Measurements from ENCODE around the gene POLR3E.

Gene POLR3E

DNA sequence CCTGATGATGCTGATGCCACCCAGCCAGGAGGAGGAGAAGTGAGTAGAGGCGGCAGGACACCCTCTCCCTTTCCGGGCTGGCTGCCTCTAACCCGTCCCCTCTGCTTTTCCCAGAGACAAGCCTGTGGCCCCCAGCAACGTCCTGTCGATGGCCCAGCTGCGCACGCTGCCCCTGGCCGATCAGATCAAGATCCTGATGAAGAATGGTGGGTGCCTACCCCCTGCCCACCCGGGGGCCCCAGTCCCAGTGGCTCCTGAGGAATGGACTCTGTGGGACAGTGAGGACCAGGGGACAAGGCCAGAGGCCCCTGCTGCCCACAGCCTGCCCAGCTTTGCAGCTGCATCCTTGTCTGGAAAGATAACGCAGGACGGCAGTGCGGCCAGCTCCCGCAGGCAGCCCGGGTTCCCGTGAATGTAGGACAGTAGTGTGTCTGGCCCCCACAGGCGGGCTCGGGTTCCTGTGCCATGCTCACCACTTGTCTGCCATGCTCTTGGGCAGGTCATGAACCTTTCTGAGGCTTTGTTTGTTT is 19.9 kb downstream of the POLR3E start:
- H3K36me3 ChIP-seq (ENCODE audit: control insufficient read depth, insufficient read depth, low read length): peaks cover 32% of the 10 kb centered on the region
- H3K9me3 ChIP-seq (ENCODE audit: control insufficient read depth, insufficient read depth, low read length): no peaks in the 10 kb centered on the region
- H3K27ac ChIP-seq (ENCODE audit: low read length): no peak overlapping the region
- DNase-seq (ENCODE audit: low read depth, low spot score): no peak
- WGBS (ENCODE audit: insufficient coverage, insufficient read length): no CpG with 5 or more reads among the region's 17 CpGs
- no peak overlapping the region for H3K4me3 ChIP-seq (ENCODE audit: low read length)
- no peaks in the 10 kb centered on the region for H3K4me1 ChIP-seq (ENCODE audit: control insufficient read depth, insufficient read depth, low read length)
- no peaks in the 10 kb centered on the region for H3K27me3 ChIP-seq (ENCODE audit: control insufficient read depth, insufficient read depth, low read length)

DNA sequence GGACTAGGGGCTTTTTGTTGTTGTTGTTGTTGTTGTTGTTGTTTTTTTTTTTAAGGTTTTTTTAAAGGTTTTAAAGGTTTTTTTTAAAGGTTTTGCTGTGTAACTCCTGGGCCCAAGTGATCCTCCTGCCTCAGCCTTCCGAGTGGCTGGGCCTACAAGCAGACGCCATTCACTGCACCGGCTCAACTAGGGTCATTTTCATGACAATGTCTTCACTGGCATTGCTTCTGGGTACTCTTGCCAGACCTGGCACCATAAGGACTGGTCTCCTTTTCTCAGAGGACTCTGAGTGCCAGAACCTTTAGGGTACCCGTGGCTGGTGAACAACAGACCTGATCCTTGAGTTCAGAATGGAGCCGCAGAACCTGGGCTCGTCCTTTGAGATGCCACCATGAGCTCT is 20.4 kb downstream of the POLR3E start:
- no peak for DNase-seq (ENCODE audit: low read depth, low spot score)
- H3K36me3 ChIP-seq (ENCODE audit: control insufficient read depth, insufficient read depth, low read length): peaks cover 37% of the 10 kb centered on the region
- WGBS (ENCODE audit: insufficient coverage, insufficient read length): no CpG with 5 or more reads among the region's 6 CpGs

DNA sequence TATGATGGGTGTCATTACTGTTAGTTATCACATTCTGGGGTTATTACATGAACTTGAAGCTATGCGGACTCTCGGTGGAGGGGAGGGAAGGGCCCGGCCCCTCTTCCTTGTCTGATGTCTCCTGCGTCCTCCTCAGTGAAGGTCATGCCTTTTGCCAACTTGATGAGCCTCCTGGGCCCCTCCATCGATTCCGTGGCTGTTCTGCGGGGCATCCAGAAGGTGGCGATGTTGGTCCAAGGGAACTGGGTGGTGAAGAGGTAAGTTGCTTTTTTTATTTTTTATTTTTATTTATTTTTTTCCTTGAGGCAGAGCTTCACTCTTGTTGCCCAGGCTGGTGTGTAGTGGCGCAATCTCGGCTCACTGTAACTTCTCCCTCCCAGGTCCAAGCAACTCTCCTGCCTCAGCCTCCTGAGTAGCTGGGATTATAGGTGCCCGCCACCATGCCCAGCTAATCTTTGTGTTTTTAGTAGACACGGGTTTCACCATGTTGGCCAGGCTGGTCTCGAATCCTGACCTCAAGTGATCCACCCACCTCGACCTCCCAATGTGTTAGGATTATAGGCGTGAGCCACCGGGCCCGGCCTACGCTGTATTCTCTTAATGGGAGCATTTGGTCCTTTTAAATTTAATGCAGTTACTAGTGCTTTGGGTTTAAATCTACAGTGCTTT is 21.6 kb downstream of the POLR3E start:
- no CpG with 5 or more reads among the region's 18 CpGs for WGBS (ENCODE audit: insufficient coverage, insufficient read length)
- Histone ChIP-seq H3K4me1 (ENCODE audit: control insufficient read depth, insufficient read depth, low read length) (no peaks in the 10 kb centered on the region), H3K9me3 (ENCODE audit: control insufficient read depth, insufficient read depth, low read length) (no peaks in the 10 kb centered on the region), H3K27ac (ENCODE audit: low read length) (no peak overlapping the region), H3K27me3 (ENCODE audit: control insufficient read depth, insufficient read depth, low read length) (no peaks in the 10 kb centered on the region), H3K36me3 (ENCODE audit: control insufficient read depth, insufficient read depth, low read length) (peaks cover 35% of the 10 kb centered on the region), H3K4me3 (ENCODE audit: low read length) (no peak overlapping the region)
- DNase-seq (ENCODE audit: low read depth, low spot score): no peak

More for the DNA sequence above, 20.4 kb downstream of the POLR3E start:
- no peak overlapping the region for H3K27ac ChIP-seq (ENCODE audit: low read length)
- no peaks in the 10 kb centered on the region for H3K4me1 ChIP-seq (ENCODE audit: control insufficient read depth, insufficient read depth, low read length)
- H3K4me3 ChIP-seq (ENCODE audit: low read length): no peak overlapping the region
- no peaks in the 10 kb centered on the region for H3K27me3 ChIP-seq (ENCODE audit: control insufficient read depth, insufficient read depth, low read length)
- H3K9me3 ChIP-seq (ENCODE audit: control insufficient read depth, insufficient read depth, low read length): no peaks in the 10 kb centered on the region

DNA sequence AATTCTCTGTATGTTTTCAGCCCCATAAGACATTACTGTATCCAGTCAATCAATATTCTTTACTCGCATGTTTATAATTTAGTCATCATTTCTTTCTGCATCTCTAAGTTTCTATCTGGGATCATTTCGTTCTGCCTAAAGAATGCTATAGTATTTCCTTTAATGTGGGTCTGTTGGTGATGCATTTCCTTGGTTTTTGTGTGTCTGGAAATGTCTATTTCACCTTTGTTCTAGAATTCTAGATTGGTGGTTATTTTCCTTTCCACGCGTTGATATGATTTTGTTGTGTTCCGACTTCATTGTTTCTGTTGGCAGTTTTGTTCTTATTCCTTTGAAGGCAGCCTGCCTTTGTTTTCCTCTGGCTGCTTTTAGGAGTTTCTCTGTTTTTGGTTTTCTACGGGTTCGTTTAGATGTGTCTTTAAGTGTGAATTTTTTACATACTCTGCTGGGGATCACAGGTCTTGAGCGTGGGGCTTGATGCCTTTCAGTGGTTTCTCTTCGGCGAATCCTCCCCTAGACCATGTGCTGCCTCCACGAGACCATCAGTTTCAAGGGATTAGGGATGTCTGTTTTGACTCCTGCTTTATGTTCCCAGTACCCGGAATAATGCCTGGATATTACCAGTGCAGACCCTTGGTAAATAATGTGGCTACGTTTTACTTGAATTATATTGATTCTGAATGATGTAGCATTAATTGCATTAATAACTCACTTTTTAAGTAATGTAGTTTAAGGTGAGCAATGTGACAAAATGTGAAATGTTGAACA is 23.5 kb downstream of the POLR3E start:
- H3K27ac ChIP-seq (ENCODE audit: low read length): no peak overlapping the region
- peaks cover 44% of the 10 kb centered on the region for H3K36me3 ChIP-seq (ENCODE audit: control insufficient read depth, insufficient read depth, low read length)

DNA sequence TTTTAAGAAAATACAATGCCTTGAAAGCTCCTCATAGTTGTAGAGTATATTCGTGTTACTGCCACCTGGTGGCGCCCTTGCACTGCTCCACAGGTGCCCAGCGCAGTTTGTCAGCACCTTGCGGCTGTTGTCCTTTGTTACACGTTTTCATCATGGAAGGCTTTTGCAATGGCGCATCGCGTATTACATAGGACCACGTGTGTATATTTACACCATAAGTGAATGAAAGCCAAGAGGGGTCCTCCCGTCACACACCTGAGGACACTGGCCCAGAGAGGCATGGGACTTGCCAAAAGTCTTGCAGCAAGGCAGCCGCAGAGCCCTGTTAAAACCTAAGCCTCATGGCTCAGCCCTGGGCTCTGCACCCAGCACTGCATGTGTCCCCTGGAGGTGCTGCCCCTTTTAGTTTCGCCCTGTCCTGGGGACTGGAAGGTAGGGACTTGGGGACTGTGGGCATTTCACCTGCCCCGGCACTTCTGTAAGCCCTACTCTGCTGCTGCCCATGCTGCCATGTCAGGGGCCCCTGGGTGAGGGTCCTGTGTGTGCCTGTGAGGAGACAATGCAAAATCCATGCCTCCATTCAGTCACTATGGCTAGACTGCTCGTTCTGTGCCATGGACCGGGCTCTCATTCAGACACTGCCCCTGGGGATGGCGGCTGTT is 24.3 kb downstream of the POLR3E start:
- Histone ChIP-seq H3K4me3 (ENCODE audit: low read length) (no peak overlapping the region), H3K27ac (ENCODE audit: low read length) (no peak overlapping the region), H3K36me3 (ENCODE audit: control insufficient read depth, insufficient read depth, low read length) (peaks cover 48% of the 10 kb centered on the region), H3K27me3 (ENCODE audit: control insufficient read depth, insufficient read depth, low read length) (no peaks in the 10 kb centered on the region), H3K9me3 (ENCODE audit: control insufficient read depth, insufficient read depth, low read length) (no peaks in the 10 kb centered on the region), H3K4me1 (ENCODE audit: control insufficient read depth, insufficient read depth, low read length) (no peaks in the 10 kb centered on the region)
- DNase-seq (ENCODE audit: low read depth, low spot score): no peak
- no CpG with 5 or more reads among the region's 16 CpGs for WGBS (ENCODE audit: insufficient coverage, insufficient read length)

More for the DNA sequence above, 23.5 kb downstream of the POLR3E start:
- Histone ChIP-seq H3K4me3 (ENCODE audit: low read length) (no peak overlapping the region), H3K4me1 (ENCODE audit: control insufficient read depth, insufficient read depth, low read length) (no peaks in the 10 kb centered on the region), H3K9me3 (ENCODE audit: control insufficient read depth, insufficient read depth, low read length) (no peaks in the 10 kb centered on the region), H3K27me3 (ENCODE audit: control insufficient read depth, insufficient read depth, low read length) (no peaks in the 10 kb centered on the region)
- DNase-seq (ENCODE audit: low read depth, low spot score): no peak
- WGBS (ENCODE audit: insufficient coverage, insufficient read length): no CpG with 5 or more reads among the region's 13 CpGs

DNA sequence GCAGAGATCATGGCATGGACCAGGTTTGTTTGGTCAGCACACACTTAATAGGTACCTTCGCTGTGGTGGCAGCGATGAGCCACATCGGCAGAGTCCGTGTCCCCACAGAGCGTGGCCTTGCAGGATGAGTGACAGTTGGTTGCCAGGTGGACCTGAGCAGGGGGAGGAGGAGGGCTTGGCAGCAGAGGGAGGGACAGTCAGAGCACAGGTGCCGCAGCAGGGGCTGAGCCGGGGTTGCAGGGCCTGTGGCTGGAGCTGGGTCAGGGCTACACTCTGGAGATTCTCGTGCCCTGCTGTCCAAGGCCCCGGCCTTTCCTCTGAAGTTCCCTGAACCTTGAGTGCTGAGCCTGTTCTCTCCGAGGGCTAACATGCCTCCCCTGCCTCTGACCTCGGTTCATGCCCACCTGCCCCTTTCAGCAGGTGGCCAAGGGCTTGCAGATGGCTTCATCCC is 24.8 kb downstream of the POLR3E start:
- H3K36me3 ChIP-seq (ENCODE audit: control insufficient read depth, insufficient read depth, low read length): peaks cover 48% of the 10 kb centered on the region
- no peak overlapping the region for H3K27ac ChIP-seq (ENCODE audit: low read length)
- H3K27me3 ChIP-seq (ENCODE audit: control insufficient read depth, insufficient read depth, low read length): no peaks in the 10 kb centered on the region
- H3K4me1 ChIP-seq (ENCODE audit: control insufficient read depth, insufficient read depth, low read length): no peaks in the 10 kb centered on the region
- no peaks in the 10 kb centered on the region for H3K9me3 ChIP-seq (ENCODE audit: control insufficient read depth, insufficient read depth, low read length)
- DNase-seq (ENCODE audit: low read depth, low spot score): no peak
- WGBS (ENCODE audit: insufficient coverage, insufficient read length): no CpG with 5 or more reads among the region's 11 CpGs
- H3K4me3 ChIP-seq (ENCODE audit: low read length): no peak overlapping the region

DNA sequence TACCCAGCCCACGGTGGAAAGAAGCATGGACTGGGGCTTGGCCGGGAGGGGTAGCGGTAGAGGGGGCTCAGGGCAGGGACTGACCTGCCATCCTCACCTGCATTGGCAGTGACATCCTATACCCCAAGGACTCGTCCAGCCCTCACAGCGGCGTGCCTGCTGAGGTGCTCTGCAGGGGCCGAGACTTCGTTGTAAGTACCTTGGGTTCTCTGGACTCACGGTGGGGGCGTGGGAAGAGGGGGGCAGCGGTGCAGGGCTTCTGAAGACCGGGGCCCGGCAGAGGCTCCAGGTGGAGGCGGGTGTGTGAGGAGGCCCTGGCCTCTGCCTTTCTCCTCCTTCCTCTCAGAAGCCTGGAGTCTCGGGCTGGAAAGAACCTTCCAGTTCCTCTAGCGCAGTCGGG is 25.5 kb downstream of the POLR3E start:
- Histone ChIP-seq H3K36me3 (ENCODE audit: control insufficient read depth, insufficient read depth, low read length) (peaks cover 50% of the 10 kb centered on the region), H3K4me1 (ENCODE audit: control insufficient read depth, insufficient read depth, low read length) (no peaks in the 10 kb centered on the region), H3K9me3 (ENCODE audit: control insufficient read depth, insufficient read depth, low read length) (no peaks in the 10 kb centered on the region), H3K4me3 (ENCODE audit: low read length) (no peak overlapping the region), H3K27me3 (ENCODE audit: control insufficient read depth, insufficient read depth, low read length) (no peaks in the 10 kb centered on the region), H3K27ac (ENCODE audit: low read length) (no peak overlapping the region)
- WGBS (ENCODE audit: insufficient coverage, insufficient read length): no CpG with 5 or more reads among the region's 17 CpGs
- no peak for DNase-seq (ENCODE audit: low read depth, low spot score)

DNA sequence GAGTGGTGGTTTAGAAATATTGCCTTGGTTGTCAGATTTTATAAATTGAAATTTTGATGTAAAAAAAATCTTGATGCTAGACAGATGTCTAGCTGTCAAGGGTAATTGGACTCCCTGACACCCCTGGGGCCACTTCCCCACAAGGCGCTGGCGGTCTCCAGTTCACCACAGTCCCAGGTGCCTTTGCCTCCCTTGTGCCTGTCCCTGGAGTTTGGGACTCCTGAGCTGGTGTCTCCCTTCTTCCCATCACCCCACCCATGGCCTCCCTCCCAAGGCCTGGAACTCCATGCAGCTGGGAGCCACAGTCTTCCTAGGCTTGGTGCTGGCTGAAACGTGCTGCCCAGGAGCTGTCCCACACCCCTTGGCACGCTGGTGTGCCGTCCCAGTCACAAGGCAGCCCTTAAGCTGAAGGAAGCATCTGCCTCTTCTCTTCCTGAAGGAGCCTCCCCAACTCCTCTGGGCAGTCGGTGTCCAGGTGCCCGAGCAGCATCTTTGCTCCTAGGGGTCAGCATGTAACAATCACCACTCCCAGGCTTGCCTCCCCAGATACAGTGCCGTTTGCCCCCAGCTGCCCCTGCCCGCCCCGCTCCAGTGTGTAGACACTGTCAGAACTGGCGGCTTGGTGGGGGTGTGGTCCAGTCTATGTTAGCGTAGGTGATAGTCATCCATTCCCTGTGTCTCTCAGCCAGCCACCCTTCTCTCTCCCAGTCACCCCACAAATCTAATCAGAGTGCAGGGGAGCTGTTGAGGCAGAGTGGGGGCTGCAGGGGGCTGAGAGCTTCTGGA is 26.2 kb downstream of the POLR3E start:
- Histone ChIP-seq H3K27ac (ENCODE audit: low read length) (no peak overlapping the region), H3K27me3 (ENCODE audit: control insufficient read depth, insufficient read depth, low read length) (no peaks in the 10 kb centered on the region), H3K4me3 (ENCODE audit: low read length) (no peak overlapping the region), H3K9me3 (ENCODE audit: control insufficient read depth, insufficient read depth, low read length) (no peaks in the 10 kb centered on the region), H3K4me1 (ENCODE audit: control insufficient read depth, insufficient read depth, low read length) (no peaks in the 10 kb centered on the region), H3K36me3 (ENCODE audit: control insufficient read depth, insufficient read depth, low read length) (peaks cover 56% of the 10 kb centered on the region)
- DNase-seq (ENCODE audit: low read depth, low spot score): no peak
- WGBS (ENCODE audit: insufficient coverage, insufficient read length): no CpG with 5 or more reads among the region's 12 CpGs

DNA sequence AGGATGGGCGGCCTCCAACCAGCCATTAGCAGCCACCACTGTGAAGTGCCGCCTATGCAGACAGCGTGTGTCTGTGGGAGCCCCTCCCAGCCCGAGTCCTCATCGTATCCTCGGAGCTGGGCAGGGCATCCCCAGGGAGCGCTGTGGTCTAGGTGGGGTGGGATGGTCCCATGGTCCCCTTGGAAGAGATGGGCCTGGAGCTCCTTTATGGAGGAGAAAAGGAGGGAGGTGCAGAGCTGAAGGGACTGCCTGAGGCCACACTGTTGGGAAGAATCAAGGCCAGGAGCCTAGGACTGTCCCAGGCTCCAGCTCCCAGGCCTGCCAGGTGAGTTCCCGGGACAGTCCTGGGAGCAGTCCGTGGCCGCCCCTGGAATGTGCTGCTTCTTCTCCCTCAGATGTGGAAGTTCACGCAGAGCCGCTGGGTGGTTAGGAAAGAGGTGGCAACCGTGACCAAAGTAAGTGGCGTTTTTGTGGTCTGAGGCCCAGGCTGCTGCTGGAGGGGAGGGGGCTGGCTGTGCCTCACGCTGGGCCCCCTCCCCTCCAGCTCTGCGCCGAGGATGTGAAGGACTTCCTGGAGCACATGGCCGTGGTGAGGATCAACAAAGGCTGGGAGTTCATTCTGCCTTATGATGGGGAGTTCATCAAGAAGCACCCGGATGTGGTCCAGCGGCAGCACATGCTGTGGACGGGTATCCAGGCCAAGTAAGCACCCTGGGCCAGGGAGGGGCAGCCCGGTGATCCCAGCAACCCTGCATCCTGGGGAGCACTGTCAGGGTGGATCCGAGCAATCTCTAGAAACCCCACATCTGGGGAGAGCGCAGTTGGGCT is 27.0 kb downstream of the POLR3E start:
- H3K27me3 ChIP-seq (ENCODE audit: control insufficient read depth, insufficient read depth, low read length): no peaks in the 10 kb centered on the region
- H3K36me3 ChIP-seq (ENCODE audit: control insufficient read depth, insufficient read depth, low read length): peaks cover 58% of the 10 kb centered on the region
- no peak for DNase-seq (ENCODE audit: low read depth, low spot score)
- H3K9me3 ChIP-seq (ENCODE audit: control insufficient read depth, insufficient read depth, low read length): no peaks in the 10 kb centered on the region
- no peak overlapping the region for H3K27ac ChIP-seq (ENCODE audit: low read length)
- H3K4me3 ChIP-seq (ENCODE audit: low read length): no peak overlapping the region
- no CpG with 5 or more reads among the region's 24 CpGs for WGBS (ENCODE audit: insufficient coverage, insufficient read length)
- H3K4me1 ChIP-seq (ENCODE audit: control insufficient read depth, insufficient read depth, low read length): no peaks in the 10 kb centered on the region
